HepG2 (cell line): ENCODE results near the gene NIT2. TPM values are rescaled to one million over a fixed set of nuclear protein-coding genes. Genes with fewer than 3 reads are reported as not detected.
A peak's percentile ranks its signal among the peaks of the same experiment; 100 is the strongest.

Source experiments
- CENPT ChIP-seq: sonication (generic); formaldehyde crosslinking; IDR thresholded peaks from 2 replicates; pipeline ENCODE4 v1.8.0; 2022; ENCODE audit warnings: low read depth, mild to moderate bottlenecking, moderate library complexity, missing genetic modification reagents
- IKZF1 ChIP-seq: fragments of 450-650 bp; IDR thresholded peaks from 2 replicates; pipeline ENCODE4 v1.7.1; 2016
- JDP2 ChIP-seq: sonication (generic); formaldehyde crosslinking; IDR thresholded peaks from 2 replicates; pipeline ENCODE4 v1.8.1; 2022; ENCODE audit warnings: missing genetic modification reagents, borderline replicate concordance
- MAFF ChIP-seq: IDR thresholded peaks from 2 replicates; pipeline ENCODE4 v1.6.1; 2011; ENCODE audit warnings: low read depth, low read length, improper control_type of control experiment
- MATR3 ChIP-seq: sonication (generic); formaldehyde crosslinking; IDR thresholded peaks from 2 replicates; pipeline ENCODE4 v1.4.0; 2020; ENCODE audit warnings: missing genetic modification reagents
- NFE2 ChIP-seq: sonication (generic); formaldehyde crosslinking; IDR thresholded peaks from 2 replicates; pipeline ENCODE4 v1.4.0; 2020; ENCODE audit warnings: missing genetic modification reagents
- NFYC ChIP-seq: IDR thresholded peaks from 2 replicates; pipeline ENCODE4 v1.6.1; 2016; ENCODE audit warnings: missing genetic modification reagents, missing compliant biosample characterization
- PAF1 ChIP-seq: IDR thresholded peaks from 2 replicates; pipeline ENCODE4 v1.6.1; 2016; ENCODE audit warnings: missing genetic modification reagents, missing compliant biosample characterization
- POGZ ChIP-seq: sonication (generic); formaldehyde crosslinking; IDR thresholded peaks from 2 replicates; pipeline ENCODE4 v1.4.0; 2020; ENCODE audit warnings: mild to moderate bottlenecking, missing genetic modification reagents
- PTBP1 ChIP-seq: fragments of 200-400 bp; formaldehyde crosslinking; IDR thresholded peaks from 2 replicates; pipeline ENCODE4 v1.6.1; 2018; ENCODE audit warnings: low read length, low read depth; ENCODE audit not compliant: poor library complexity, severe bottlenecking
- ZBTB1 ChIP-seq: sonication (generic); formaldehyde crosslinking; IDR thresholded peaks from 2 replicates; pipeline ENCODE4 v1.4.0; 2020; ENCODE audit warnings: missing genetic modification reagents, borderline replicate concordance
- ZFP90 ChIP-seq: sonication (generic); formaldehyde crosslinking; IDR thresholded peaks from 2 replicates; pipeline ENCODE4 v1.8.0; 2022; ENCODE audit warnings: missing genetic modification reagents, mild to moderate bottlenecking, inconsistent platforms, borderline replicate concordance
- ZKSCAN5 ChIP-seq: sonication (generic); formaldehyde crosslinking; IDR thresholded peaks from 2 replicates; pipeline ENCODE4 v1.5.1; 2020; ENCODE audit warnings: mild to moderate bottlenecking, missing genetic modification reagents
- ZNF282 ChIP-seq: fragments of 450-650 bp; IDR thresholded peaks from 2 replicates; pipeline ENCODE4 v1.6.1; 2018; ENCODE audit not compliant: partially characterized antibody
- ZNF598 ChIP-seq: sonication (generic); formaldehyde crosslinking; IDR thresholded peaks from 2 replicates; pipeline ENCODE4 v1.5.1; 2020; ENCODE audit warnings: mild to moderate bottlenecking, missing genetic modification reagents, borderline replicate concordance
- ZNF713 ChIP-seq: sonication (generic); formaldehyde crosslinking; IDR thresholded peaks from 2 replicates; pipeline ENCODE4 v1.4.0; 2020; ENCODE audit warnings: mild to moderate bottlenecking, missing genetic modification reagents
- polyA plus RNA-seq, 8 experiments: library from polyadenylated mRNA; depleted of rRNA in 3 of 8; stranded (reverse) in 7 of 8; unstranded in 1 of 8; fragments of >200 nt; fragmentation: Illumina TruSeq in 4 of 8; extraction: Trizol in 4 of 8; gene quantifications; 2 replicates each; pipeline versions ENCODE4 v1.2.1 to v1.2.3, GENCODE V29; 2011 to 2016; ENCODE audit warnings: low read depth in 4 of 8, missing spikeins in 1 of 8, mixed read lengths in 1 of 8; ENCODE audit not compliant: insufficient read depth in 1 of 8
- total RNA-seq, 5 experiments: library from RNA; depleted of rRNA; stranded (reverse); fragments of >200 nt; fragmentation: Illumina TruSeq; extraction: Trizol; gene quantifications; 2 replicates each; pipeline ENCODE4 v1.2.3, GENCODE V29; 2016; ENCODE audit warnings: low read depth in 1 of 5
- TF ChIP-seq, protein P1 (sequence below): sonication (generic); formaldehyde crosslinking; IDR thresholded peaks from 2 replicates; pipeline ENCODE4 v1.5.0; 2020; ENCODE audit warnings: missing genetic modification reagents
- TF ChIP-seq, protein P2 (sequence below): sonication (generic); formaldehyde crosslinking; IDR thresholded peaks from 2 replicates; pipeline ENCODE4 v1.4.0; 2020; ENCODE audit warnings: mild to moderate bottlenecking, missing genetic modification reagents
- TF ChIP-seq, protein P3 (sequence below): sonication (generic); formaldehyde crosslinking; IDR thresholded peaks from 2 replicates; pipeline ENCODE4 v1.8.0; 2022; ENCODE audit warnings: mild to moderate bottlenecking, missing genetic modification reagents
- TF ChIP-seq, protein P4 (sequence below): sonication (generic); formaldehyde crosslinking; conservative IDR thresholded peaks from 2 replicates; pipeline ENCODE4 v1.5.0; 2020; ENCODE audit warnings: missing genetic modification reagents
- TF ChIP-seq, protein P5 (sequence below): sonication (generic); formaldehyde crosslinking; IDR thresholded peaks from 2 replicates; pipeline ENCODE4 v1.8.1; 2023; ENCODE audit warnings: missing genetic modification reagents, inconsistent platforms, borderline replicate concordance

The NIT2 gene
- total and polyA plus RNA-seq, 2 of the 13 experiments (the other 11 are each of a cell fraction or from before 2014, with no cell fraction given), result 43.4 to 49.1 TPM

DNA sequence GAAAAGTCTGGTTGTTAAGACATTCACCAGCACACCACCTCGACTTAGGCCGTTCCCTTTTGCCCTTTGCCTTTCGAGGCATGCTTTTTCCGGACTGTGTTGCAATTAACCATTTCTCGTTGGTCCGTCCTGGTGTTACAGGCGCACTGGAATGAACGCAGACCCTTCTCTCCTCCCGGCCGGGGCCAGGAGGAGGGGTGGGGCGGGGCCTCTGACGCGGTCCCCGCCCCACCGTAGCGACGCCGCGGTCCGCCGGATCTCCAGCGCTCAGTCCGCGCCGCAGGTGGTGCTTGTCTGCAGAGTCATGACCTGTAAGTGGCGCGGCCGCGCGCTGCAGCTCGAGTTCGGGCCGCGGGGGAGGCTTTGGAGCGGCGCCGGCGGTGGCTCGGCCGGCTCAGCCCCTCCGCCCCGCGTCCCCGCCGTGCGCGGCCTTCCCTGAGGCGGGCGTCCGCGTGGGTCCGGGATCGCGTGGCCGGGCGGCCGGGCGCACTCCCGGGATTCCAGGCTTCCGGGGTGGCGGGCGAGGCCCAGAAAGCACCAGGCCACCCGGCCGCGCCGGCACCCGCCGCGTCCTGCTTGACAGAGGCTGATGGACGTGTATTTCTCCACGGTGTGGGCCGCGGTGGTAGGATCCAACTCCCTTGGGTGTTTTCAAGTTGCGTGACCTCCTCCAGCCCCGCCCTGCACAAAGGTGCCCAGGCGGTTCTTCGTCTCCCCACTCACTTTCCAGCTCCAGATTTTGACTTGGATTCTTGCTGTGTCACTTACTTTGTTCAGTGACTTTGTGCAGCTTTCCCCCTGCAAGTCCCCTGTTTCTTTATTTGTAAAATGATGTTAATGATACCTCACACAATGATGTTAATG is at the start of gene NIT2 (continued):
- TF ChIP-seq POGZ (CRISPR knock-in tag) (0 out of 2 replicates have a peak, but pooled peaks have one; percentile 44), NFE2 (no peak), JDP2 (CRISPR knock-in tag) (no peak), ZNF713 (CRISPR knock-in tag) (no peak), PTBP1 (no peak), PAF1 (no peak), ZFP90 (CRISPR knock-in tag) (0 out of 2 replicates have a peak, but pooled peaks have one; percentile 69), MAFF (no peak), CENPT (CRISPR knock-in tag) (peak; percentile 69; the same call in 1 of the 2 replicates), ZBTB1 (no peak), ZNF598 (CRISPR knock-in tag) (no peak), NFYC (CRISPR knock-in tag) (0 out of 2 replicates have a peak, but pooled peaks have one; percentile 7), IKZF1 (no peak), ZKSCAN5 (no peak), ZNF282 (no peak), MATR3 (CRISPR knock-in tag) (no peak)
- TF ChIP-seq, protein P1, sequence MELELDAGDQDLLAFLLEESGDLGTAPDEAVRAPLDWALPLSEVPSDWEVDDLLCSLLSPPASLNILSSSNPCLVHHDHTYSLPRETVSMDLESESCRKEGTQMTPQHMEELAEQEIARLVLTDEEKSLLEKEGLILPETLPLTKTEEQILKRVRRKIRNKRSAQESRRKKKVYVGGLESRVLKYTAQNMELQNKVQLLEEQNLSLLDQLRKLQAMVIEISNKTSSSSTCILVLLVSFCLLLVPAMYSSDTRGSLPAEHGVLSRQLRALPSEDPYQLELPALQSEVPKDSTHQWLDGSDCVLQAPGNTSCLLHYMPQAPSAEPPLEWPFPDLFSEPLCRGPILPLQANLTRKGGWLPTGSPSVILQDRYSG (CRISPR knock-in tag), result 0 out of 2 replicates have a peak, but pooled peaks have one; percentile 63
- TF ChIP-seq, protein P2, sequence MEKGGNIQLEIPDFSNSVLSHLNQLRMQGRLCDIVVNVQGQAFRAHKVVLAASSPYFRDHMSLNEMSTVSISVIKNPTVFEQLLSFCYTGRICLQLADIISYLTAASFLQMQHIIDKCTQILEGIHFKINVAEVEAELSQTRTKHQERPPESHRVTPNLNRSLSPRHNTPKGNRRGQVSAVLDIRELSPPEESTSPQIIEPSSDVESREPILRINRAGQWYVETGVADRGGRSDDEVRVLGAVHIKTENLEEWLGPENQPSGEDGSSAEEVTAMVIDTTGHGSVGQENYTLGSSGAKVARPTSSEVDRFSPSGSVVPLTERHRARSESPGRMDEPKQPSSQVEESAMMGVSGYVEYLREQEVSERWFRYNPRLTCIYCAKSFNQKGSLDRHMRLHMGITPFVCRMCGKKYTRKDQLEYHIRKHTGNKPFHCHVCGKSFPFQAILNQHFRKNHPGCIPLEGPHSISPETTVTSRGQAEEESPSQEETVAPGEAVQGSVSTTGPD (CRISPR knock-in tag), result no peak
- TF ChIP-seq, protein P3, sequence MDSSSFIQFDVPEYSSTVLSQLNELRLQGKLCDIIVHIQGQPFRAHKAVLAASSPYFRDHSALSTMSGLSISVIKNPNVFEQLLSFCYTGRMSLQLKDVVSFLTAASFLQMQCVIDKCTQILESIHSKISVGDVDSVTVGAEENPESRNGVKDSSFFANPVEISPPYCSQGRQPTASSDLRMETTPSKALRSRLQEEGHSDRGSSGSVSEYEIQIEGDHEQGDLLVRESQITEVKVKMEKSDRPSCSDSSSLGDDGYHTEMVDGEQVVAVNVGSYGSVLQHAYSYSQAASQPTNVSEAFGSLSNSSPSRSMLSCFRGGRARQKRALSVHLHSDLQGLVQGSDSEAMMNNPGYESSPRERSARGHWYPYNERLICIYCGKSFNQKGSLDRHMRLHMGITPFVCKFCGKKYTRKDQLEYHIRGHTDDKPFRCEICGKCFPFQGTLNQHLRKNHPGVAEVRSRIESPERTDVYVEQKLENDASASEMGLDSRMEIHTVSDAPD, result peak; percentile 45; the same call in 1 of the 2 replicates
- TF ChIP-seq, protein P4, sequence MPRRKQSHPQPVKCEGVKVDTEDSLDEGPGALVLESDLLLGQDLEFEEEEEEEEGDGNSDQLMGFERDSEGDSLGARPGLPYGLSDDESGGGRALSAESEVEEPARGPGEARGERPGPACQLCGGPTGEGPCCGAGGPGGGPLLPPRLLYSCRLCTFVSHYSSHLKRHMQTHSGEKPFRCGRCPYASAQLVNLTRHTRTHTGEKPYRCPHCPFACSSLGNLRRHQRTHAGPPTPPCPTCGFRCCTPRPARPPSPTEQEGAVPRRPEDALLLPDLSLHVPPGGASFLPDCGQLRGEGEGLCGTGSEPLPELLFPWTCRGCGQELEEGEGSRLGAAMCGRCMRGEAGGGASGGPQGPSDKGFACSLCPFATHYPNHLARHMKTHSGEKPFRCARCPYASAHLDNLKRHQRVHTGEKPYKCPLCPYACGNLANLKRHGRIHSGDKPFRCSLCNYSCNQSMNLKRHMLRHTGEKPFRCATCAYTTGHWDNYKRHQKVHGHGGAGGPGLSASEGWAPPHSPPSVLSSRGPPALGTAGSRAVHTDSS (CRISPR knock-in tag), result no peak
- TF ChIP-seq, protein P5, sequence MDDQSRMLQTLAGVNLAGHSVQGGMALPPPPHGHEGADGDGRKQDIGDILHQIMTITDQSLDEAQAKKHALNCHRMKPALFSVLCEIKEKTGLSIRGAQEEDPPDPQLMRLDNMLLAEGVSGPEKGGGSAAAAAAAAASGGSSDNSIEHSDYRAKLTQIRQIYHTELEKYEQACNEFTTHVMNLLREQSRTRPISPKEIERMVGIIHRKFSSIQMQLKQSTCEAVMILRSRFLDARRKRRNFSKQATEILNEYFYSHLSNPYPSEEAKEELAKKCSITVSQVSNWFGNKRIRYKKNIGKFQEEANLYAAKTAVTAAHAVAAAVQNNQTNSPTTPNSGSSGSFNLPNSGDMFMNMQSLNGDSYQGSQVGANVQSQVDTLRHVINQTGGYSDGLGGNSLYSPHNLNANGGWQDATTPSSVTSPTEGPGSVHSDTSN, result no peak
